Caki2 (cell line): ENCODE measurements around the gene KATNAL2. TPM values are rescaled to one million over a fixed set of nuclear protein-coding genes. Genes with fewer than 3 reads are reported as not detected.
"Not testable (repeated sequence)": the region's sequence is repeated elsewhere in the genome, so short reads cannot be mapped to it uniquely, and the experiment has no call there.

Experiments
- DNase-seq: peaks from one replicate; pipeline ENCODE4 v3.0.0-alpha.2; 2015; ENCODE audit warnings: low read depth
- in situ Hi-C: cut with HindIII; loops from 2 replicates; pipeline ENCODE4 v1.10.0; 2016; ENCODE audit warnings: low sequenced_read_pairs, low pct_unique_long_range_greater_than_20kb, mixed read lengths
- total RNA-seq: library from RNA; depleted of rRNA; stranded (reverse); fragments of >200 nt; shearing (Covaris generic); gene quantifications from 2 replicates; pipeline ENCODE4 v1.2.3, GENCODE V29; 2014; ENCODE audit warnings: low replicate concordance

Gene KATNAL2
- total RNA-seq, 1 experiment from 2014 or later: 1.2 TPM

DNA sequence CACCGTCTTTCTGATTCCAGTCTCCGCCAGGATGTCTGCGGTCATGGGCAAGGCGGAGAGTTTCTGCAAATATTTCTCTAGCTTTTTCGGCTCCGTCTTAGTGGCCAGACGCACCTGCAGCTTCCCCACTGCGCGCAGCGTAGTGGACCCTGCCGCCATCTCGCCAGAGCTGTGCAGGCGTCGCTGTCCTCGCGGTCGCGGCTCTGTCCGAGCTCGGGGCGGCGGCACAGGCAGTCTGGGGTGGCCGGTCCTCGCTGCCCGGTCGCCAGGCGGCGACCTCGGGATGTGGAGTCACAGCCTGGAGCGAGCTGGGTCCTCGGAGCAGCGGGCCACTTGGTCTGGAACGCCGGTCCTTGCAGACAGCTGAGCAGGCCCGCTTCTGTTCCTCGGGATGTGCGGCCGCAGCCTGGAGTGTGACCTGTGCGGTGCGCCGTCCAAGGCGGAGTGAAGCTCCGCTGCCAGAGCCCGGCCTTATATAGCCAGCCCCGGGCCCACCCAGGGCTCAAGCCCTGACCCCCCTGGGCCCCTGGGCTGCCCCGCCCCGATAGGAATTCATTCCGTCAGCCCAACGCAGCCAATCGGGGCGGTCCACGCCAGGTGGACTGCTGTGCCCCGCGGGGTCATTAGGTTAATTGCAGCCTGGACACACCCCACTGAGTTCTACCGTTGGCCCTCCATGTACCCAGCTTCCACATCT is 106.5 kb downstream of the KATNAL2 start:
- in situ Hi-C loops, DNase-seq: not testable (repeated sequence)

DNA sequence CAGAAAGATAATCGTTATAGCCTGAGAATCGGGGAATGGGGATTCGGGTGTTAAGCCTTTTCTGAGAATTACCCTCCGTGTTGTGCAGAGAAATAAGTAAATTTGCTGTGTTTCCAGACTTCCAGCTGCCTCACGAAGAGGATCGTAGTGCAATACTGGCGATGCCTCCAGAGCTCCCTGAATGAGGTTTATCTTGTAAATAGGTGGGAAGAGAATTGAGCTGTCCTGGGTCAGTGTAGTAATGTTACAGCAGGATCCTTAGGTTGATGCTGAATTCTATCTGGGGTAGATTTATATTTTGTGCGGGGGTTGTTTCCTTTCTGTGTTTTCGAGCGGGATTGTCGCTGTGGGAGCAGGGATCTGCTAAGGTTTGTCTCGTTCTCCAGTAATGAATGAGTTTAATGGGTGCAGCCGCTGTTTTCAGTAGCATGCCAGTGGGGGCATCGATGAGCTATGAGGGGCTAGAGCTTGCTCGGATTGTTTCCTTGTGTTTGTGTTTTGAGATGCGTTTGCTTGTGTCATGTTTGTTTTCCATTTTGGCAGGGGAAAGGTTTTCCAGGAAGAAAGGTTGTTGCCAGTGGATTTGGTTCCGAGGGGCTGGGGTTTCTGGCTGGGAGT is 108.3 kb downstream of the KATNAL2 start:
- in situ Hi-C loops, DNase-seq: not testable (repeated sequence)

DNA sequence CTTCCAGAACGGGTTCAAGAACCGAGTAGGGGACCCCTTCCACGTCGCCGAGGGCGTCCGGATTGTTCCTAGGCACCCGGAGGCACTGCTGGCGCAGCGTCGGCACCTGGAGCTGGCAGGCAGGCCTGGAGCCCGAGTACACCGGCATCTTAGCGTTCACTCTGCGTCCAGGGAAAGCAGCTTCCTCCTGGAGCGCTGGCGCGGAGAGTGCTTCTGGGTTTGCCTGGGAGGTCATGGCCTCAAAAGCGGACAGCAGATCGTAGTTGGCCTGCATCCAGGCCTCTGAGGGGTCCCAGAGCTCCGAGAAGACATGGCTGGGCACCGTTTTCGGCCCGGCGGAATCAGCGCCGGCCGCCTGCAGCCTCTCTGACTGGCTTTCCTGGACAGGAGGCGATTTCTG is 111.3 kb downstream of the KATNAL2 start:
- DNase-seq, in situ Hi-C loops: not testable (repeated sequence)

DNA sequence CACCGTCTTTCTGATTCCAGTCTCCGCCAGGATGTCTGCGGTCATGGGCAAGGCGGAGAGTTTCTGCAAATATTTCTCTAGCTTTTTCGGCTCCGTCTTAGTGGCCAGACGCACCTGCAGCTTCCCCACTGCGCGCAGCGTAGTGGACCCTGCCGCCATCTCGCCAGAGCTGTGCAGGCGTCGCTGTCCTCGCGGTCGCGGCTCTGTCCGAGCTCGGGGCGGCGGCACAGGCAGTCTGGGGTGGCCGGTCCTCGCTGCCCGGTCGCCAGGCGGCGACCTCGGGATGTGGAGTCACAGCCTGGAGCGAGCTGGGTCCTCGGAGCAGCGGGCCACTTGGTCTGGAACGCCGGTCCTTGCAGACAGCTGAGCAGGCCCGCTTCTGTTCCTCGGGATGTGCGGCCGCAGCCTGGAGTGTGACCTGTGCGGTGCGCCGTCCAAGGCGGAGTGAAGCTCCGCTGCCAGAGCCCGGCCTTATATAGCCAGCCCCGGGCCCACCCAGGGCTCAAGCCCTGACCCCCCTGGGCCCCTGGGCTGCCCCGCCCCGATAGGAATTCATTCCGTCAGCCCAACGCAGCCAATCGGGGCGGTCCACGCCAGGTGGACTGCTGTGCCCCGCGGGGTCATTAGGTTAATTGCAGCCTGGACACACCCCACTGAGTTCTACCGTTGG is 112.4 kb downstream of the KATNAL2 start:
- DNase-seq, in situ Hi-C loops: not testable (repeated sequence)

DNA sequence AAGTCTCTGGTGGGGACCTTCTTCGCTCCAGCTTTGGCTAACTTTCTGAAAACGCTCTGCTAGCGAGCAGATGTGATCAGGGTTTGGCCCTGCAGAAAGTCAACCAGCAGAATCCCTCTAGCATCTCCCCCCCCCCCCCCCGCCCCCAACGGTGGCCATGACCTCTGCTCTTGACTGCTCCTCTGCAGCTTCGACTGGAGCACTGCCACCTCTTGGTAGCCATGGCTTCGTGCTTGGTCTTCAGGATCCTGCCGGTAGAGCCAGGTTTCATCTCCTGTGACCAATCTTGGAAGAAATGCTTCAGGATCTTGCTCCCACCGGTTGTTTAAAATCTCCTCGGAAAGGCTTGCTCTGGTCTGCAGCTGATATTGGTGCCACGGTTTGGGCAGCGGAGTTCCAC is 113.5 kb downstream of the KATNAL2 start:
- DNase-seq, in situ Hi-C loops: not testable (repeated sequence)

DNA sequence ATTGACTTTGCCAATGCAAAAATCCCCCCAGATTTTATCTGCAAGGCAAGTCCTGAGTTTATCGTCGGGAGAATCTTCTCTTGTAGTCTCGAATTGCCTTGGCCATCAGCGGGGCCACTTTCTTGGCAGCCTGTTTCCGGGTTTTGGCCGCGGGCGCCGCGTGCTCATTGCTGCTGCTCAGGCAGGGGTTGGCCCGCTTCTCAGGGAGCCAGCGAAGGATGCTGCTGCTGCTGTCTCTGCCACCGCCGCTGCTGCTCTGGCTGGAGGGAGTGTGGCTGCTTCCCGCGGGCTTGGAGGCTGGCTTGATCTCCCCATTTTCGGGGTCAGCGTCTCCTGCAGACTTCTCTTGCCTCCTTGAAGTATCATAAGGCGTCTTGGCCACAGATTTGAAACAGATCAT is 115.5 kb downstream of the KATNAL2 start:
- in situ Hi-C loops: no loop called here

DNA sequence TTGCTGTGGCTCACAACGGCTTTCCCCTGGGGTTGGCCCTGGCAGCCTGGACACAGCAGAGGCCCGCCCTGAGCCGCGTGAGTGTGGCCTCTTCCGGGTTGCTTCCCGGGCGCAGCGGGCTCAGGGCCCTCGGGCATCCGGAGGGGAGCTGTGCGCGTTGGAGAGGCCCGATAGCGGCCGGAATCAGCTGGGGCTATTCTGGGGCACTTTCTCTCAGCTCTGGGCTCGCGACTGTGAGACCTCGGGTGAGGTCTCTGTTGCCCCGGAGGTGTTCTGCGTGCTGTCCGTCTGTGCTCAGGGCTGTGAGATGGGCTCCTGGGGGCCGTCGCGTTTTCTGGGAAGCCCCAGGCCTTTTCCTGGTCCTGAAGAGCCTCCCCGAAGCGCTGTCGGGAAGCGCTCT is 117.2 kb downstream of the KATNAL2 start:
- in situ Hi-C loops, DNase-seq: not testable (repeated sequence)

More for the DNA sequence above, 115.5 kb downstream of the KATNAL2 start:
- no peak for DNase-seq

DNA sequence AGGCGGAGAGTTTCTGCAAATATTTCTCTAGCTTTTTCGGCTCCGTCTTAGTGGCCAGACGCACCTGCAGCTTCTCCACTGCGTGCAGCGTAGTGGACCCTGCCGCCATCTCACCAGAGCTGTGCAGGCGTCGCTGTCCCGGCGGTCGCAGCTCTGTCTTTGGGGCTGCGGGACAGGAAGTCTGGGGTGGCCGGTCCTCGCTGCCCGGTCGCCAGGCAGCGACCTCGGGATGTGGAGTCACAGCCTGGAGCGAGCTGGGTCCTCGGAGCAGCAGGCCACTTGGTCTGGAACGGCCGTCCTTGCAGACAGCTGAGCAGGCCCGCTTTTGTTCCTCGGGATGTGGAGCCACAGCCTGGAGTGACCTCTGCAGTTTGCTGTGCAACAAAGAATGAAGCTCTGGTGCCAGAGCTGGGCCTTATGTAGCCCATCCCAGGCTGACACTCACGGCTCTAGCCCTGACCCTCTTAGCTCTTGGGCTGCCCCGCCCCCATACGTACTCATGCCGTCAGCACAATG is 117.8 kb downstream of the KATNAL2 start, which contains the start of gene ELOA2:
Gene ELOA2, minus strand, starts transcription at position 466 of the 516 bp plus-strand sequence. Its CDS starts 357 bp downstream, at position 109.
- in situ Hi-C loops: no loop called here

DNA sequence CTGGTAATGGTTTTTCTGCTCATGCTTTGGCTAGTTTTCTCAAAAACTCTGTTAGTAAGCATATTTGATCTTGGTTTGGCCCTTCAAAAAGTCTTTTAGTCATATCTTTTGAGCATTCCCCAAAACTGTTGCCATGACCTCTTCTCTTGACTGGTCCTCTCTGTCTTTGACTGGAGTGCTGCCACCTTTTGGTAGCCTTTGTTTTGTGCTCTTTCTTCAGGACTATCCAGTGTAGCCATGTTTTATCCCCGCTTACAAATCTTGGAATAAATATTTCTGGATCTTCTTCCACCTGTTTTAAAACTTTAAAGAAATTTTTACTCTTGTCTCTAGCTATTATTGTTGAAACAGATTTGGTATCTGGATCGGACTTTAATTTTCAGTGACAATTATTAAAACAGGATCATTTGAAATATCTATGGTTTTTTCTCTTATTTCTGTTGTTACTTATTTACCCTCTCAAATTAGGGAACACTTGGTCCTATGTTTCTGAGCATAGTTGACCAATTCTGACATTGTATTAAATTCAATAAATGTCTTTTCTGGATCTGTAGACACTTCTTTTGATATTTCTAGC is 119.0 kb downstream of the KATNAL2 start:
- no peak for DNase-seq
- in situ Hi-C loops: no loop called here

More for the DNA sequence above, 117.8 kb downstream of the KATNAL2 start, which contains the start of gene ELOA2:
- DNase-seq: no peak

DNA sequence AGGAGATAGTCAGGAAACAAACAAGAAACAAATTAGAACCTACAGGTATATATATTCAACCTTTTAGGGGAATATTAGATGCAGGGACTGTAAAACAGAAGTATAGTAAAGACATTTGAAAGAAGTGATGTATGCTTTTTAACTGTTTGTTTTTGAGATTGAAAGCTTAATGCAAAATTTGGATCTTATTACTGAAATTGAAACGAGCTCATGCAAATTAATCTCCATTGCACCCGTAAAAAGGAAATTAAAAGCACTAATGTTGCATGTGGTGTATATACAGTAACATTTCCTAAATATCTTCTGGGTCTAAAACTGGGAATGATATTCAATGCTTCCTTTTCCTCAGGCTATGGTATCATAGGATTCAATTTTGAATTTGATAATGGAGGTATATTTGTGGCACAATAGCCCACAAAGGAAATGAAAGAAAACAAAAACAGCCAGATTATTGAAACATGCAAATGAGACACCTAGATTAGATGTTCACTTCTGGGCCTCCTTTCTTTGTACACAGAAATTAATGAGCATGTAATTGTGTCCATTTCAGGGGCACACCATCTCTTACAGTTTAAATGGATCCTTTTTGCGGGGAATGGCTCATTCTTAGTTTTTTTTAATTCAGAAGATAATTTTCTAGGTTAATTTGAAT is 119.7 kb downstream of the KATNAL2 start:
- in situ Hi-C loops: no loop called here
- no peak for DNase-seq

DNA sequence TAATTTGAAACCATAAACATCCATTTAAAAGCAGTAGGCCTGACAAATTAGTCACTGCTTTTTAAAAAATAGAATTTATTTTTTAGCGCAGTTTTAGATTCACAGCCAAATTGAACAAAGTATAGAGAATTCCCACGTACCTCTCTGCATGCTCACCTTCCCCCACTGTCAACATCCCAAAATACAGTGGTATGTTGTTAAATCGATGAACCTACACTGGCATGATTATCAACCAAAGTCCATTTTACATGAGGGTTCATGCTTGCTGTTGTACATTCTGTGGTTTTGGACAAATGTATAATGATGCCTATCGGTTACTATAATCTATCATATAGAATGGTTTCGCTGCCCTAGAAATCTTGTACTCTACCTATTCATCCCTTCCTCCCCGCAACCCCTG is 123.6 kb downstream of the KATNAL2 start:
- in situ Hi-C loops: no loop called here
- no peak for DNase-seq

DNA sequence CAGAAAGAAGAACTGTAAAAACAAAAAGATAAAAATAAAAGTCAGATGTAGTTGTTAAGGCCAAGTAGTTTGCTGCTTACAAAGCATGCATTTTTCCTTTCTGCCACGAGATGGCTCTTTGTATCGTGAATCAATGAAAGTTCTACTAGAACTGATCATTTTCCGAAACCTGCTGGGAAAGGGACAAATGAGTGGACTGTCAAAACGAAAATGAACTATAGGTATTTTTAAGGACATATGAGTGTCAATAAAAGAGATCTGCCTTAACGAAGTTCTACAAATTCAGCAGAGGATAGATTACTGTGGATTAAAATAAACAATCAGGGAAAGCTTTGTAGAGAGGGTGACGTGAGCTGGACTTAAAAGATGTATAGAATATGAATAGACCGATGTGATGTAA is 133.1 kb downstream of the KATNAL2 start:
- in situ Hi-C loops: no loop called here
- no peak for DNase-seq

DNA sequence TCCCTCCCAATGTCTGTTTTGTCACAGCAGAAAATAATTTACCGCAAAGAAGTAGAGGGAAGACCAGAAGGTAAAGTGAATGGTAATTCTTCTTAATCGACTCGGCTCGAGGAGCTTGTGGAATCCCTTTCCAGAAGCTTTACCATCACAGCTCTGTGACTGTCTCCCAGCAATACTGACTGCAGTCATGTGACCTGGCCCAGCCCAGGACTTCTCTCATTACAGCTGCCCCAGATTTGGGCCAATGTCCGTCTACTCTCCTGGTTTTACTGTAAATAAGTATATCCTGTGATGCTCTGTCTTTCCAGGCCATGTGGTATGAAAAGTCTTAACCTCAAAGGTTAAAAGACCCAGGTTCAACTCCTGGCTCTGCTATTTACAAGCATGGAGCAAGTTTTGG is 137.0 kb downstream of the KATNAL2 start:
- in situ Hi-C loops: no loop called here
- no peak for DNase-seq

DNA sequence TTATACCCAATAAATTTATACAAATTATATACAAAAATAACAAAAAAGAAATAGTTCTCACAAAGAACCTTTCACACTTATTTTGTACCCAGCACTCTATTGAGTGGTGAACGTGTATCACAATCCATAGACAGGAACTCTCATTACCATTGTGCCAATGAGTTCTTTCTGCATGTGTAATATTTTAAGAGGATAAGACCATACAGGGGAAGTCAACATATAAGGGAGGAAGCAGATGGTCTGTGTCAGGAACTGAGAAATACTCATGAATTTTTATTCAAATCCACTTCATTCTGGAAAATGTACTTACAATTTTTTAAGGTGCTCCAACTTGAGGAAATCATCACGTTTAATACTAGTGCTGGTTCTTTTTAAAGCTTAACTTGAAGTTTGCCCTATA is 145.1 kb downstream of the KATNAL2 start:
- in situ Hi-C loops: no loop called here
- no peak for DNase-seq

DNA sequence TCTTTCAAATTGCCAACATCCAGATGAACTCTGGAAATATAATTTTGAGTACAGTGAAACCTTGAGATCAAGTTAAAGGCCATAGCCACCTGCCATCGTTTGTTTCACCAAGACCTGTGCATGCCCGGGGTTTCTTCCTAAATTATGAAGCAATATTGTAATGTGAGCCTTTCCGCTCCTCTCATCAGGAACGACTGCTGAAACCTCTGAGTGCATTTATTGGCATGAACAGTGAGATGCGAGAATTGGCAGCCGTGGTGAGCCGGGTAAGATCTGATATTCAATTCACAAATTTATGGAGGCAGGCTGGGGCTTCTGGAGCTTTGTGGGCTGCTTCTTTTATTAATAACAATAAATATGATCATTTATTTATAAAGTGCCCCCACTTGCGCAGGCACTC is 145.7 kb downstream of the KATNAL2 start:
- no peak for DNase-seq
- in situ Hi-C loops: no loop called here

DNA sequence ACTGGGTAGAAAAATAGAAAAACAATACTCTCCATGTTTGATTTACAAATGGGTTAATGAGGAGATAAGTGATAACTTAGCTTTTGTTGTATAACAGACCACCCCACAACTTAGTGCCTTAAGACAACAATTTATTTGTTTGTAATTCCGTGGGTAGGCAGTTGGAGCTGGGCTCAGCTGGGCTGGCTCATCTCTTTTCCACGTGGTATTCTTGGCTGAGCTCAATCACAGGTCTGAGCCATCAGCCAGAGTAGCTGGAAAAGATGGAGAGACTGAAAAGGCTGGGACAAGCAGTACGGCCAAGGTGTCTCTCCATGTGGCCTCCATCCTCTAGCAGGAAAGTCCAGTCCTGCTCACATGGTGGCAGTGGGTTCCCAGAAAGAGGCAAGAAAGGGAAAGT is 150.2 kb downstream of the KATNAL2 start:
- in situ Hi-C loops: no loop called here
- DNase-seq: no peak

DNA sequence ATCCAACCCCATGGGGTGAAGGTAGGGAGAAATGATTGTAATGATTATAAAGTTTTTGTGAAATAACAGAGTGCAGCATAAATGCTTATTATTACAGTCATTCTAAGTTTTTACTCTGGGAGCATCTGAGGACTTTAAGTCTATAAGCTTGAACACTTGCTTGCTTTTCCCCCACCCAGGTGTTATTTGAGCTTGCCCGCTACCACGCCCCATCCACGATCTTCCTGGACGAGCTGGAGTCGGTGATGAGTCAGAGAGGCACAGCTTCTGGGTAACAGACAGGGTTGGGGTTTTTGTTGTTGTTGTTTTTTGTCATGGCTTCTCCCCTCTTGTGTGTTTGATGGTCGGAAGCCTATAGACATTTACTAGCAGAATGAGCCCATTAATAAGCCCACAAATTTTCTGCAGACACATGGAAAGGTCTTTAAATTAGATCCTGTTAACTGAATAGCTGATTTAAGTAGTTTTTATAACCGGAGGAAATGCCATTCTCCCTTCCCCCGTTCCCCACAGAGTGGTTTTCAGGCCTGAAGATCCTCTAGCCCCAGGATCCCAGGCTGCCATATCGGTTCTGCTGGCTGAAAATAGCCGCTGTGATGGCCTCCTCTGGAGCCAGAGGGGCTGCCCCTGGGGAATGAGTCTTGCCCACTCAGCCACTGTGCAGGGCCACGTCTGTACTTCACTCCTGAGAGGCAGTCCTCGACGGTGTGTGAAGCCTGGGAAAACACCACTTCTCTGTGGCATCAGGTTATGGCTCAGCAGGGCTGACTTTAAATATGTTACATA is 157.9 kb downstream of the KATNAL2 start:
- in situ Hi-C loops: no loop called here
- DNase-seq: no peak

DNA sequence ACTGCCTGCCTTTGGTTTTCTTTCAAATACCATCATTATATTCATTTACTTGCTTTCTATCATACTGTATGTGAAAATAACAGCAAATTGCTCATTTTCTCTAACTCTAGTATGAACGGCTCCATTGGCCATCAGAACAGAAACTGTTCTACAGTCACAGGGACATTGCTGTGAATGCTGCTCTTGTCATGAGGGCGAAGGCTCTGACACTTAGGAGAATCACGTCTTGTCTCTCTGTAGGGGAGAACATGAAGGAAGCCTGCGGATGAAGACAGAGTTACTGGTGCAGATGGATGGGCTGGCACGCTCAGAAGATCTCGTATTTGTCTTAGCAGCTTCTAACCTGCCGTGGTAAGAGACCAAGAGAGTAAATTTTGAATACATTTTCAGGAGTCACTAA is 159.7 kb downstream of the KATNAL2 start:
- in situ Hi-C loops: no loop called here
- DNase-seq: no peak
